ENCODE results near the gene KCNMB2. TPM values are rescaled to one million over a fixed set of nuclear protein-coding genes. Genes with fewer than 3 reads are reported as not detected.

Gene KCNMB2
- total and polyA plus RNA-seq, 8 donors, result 0.69 to 38.0 (median 2.3) TPM

- WGBS, 2 donors, result 30 to 45% methylated on average over 1 of the region's 1 CpG
- H3K9me3 ChIP-seq, result no peaks in the 10 kb centered on the region
- ATAC-seq (no peak), FAIRE-seq (no peak), DNase-seq (no peak)
- intact Hi-C loops (cut with DNase I), result no loop called here
- H3K4me1 ChIP-seq, result no peaks in the 10 kb centered on the region
- H3K27ac ChIP-seq, result no peak overlapping the region
- H3K36me3 ChIP-seq, result no peaks in the 10 kb centered on the region
- H3K27me3 ChIP-seq, result no peaks in the 10 kb centered on the region
- no peak for TF ChIP-seq CTCF (IDR thresholded peaks at IDR 0.05)
- H3K4me3 ChIP-seq, result no peak overlapping the region
Measured at GRCh38 chr3:178833695-178834094, 297.5 kb downstream of the KCNMB2 start.

GRCh38 chr3:178835033-178835432, 298.8 kb downstream of the KCNMB2 start:
- no peaks in the 10 kb centered on the region for H3K27me3 ChIP-seq
- no peak overlapping the region for H3K27ac ChIP-seq
- intact Hi-C loops (cut with DNase I), result no loop called here
- ATAC-seq (no peak), DNase-seq (no peak), FAIRE-seq (no peak)
- H3K4me1 ChIP-seq, result no peaks in the 10 kb centered on the region
- 84 to 87% methylated on average over 3 of the region's 3 CpGs for WGBS, 2 donors
- H3K9me3 ChIP-seq, result no peaks in the 10 kb centered on the region
- H3K36me3 ChIP-seq, result no peaks in the 10 kb centered on the region
- H3K4me3 ChIP-seq, result no peak overlapping the region
- no peak for TF ChIP-seq CTCF (IDR thresholded peaks at IDR 0.05)

GRCh38 chr3:178837512-178837911, 301.3 kb downstream of the KCNMB2 start:
- intact Hi-C loops (cut with DNase I), result no loop called here
- DNase-seq, result no peak
- Histone ChIP-seq H3K36me3 (no peaks in the 10 kb centered on the region), H3K27ac (no peak overlapping the region), H3K27me3 (no peaks in the 10 kb centered on the region), H3K4me1 (no peaks in the 10 kb centered on the region), H3K4me3 (no peak overlapping the region), H3K9me3 (no peaks in the 10 kb centered on the region)
- no peak for FAIRE-seq
- no peak for ATAC-seq
- TF ChIP-seq CTCF (IDR thresholded peaks at IDR 0.05), result no peak

- no peak overlapping the region for H3K4me3 ChIP-seq
- DNase-seq, result no peak
- no peaks in the 10 kb centered on the region for H3K4me1 ChIP-seq
- no peak overlapping the region for H3K27ac ChIP-seq
- TF ChIP-seq CTCF (IDR thresholded peaks at IDR 0.05), result no peak
- H3K36me3 ChIP-seq, result no peaks in the 10 kb centered on the region
- intact Hi-C loops (cut with DNase I), result no loop called here
- no peak for FAIRE-seq
- H3K27me3 ChIP-seq, result no peaks in the 10 kb centered on the region
- ATAC-seq, result no peak
- H3K9me3 ChIP-seq, result no peaks in the 10 kb centered on the region
Measured at GRCh38 chr3:178840586-178840985, 304.4 kb downstream of the KCNMB2 start.

- FAIRE-seq (no peak), ATAC-seq (no peak), DNase-seq (no peak)
- Histone ChIP-seq H3K27ac (no peak overlapping the region), H3K36me3 (no peaks in the 10 kb centered on the region), H3K27me3 (no peaks in the 10 kb centered on the region), H3K9me3 (no peaks in the 10 kb centered on the region), H3K4me1 (no peaks in the 10 kb centered on the region), H3K4me3 (no peak overlapping the region)
- intact Hi-C loops (cut with DNase I), result no loop called here
- TF ChIP-seq CTCF (IDR thresholded peaks at IDR 0.05), result no peak
Measured at GRCh38 chr3:178841011-178841410, 304.8 kb downstream of the KCNMB2 start.
